Measurements from ENCODE around the gene SEMA3E.
"Not testable (repeated sequence)": the region's sequence is repeated elsewhere in the genome, so short reads cannot be mapped to it uniquely, and the experiment has no call there.

Gene SEMA3E

DNA sequence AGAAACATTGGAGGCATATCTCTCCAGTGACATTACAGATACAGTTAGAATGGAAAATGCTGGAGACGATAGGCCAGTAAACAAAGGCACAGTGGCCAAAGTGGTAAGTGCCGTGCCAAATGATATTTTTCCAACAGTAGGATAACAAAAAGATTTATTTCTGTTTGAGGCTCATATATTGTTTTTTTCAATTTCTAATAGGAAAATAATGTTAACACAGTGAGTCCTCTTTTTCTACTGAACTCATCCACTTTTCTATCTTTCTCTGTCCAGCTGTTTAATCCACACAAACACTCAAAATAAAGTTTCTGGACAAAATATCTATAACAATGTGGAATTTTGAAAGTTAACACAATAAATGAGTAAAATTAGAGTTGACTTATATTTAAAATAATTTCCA, 201.3 kb downstream of the SEMA3E start:
- no peak for DNase-seq

DNA sequence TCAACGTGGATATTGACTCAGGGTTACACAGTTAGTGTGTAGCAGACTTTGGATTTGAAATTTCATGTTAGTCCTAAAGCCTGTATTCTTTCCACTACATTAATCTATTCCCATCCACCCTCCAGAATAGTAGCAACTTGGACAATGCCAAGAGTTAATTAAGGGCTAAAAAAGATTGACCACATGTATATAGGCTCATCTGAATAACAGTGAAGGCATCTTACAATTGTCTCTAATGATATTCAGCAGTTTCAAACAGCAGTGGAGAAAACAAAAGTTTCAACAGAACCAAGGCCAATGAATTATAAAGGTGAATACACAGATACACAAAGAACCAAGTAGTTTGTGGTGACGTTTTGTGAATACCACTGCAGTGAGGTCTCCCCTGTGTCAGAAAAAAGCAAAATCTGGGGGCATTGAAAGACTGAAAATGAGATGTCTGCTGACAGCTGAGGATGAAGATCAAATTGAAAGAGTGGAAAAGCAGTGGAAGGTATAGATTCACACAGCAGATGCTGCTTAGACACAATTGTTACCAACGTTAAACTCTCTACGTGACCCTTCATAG, 202.8 kb downstream of the SEMA3E start:
- DNase-seq, result no peak

DNA sequence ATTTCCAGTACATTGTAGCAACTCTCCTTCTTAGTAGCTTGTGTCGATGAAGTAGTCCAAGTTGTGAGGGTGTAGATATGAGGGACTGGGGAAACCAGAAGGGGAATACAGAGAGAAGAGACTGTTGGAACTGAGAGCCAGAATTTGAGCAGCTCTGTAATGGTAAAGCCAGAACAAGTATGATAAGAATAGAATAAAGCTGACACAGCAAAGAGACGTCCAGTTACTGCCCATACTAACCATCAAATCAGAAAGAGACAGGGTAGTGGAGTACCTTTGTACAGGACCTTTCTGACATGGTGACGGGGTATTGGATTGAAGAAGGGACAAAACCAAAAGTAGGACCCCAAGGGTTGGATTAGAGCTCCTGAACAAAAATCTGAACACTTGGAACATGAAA, 206.0 kb downstream of the SEMA3E start:
- no peak for DNase-seq

DNA sequence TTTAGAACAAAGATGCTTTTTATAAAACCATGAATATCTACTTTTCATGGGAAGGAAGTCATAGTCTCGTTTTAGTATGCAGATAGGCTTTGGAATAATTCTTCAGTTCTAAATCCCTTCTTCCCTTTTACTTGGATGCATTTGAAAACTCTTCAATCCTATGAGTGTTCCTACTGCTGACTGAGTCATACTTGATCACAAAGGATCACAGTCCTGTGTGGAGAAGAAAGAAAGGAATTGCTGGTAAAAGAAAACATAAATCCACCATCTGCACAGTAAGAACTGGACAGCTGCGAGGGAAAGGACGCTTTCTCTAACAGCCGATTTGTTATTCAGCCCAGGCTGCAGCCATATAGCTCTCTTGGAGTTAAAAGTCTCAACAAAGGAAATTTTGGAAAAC, 209.9 kb downstream of the SEMA3E start:
- DNase-seq, result no peak

DNA sequence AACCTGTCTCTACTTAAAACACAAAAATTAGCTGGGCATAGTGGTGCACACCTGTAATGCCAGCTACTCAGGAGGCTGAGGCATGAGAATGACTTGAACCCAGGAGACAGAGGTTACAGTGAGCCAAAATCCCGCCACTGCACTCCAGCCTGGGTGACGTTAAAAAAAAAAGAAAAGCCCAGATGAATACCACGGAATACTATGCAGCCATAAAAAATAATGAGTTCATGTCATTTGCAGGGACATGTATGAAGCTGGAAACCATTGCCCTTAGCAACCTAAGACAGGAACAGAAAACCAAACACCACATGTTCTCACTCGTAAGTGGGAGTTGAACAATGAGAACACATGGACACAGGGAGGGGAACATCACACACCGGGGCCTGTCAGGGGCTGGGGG, 218.7 kb downstream of the SEMA3E start:
- not testable (repeated sequence) for DNase-seq

DNA sequence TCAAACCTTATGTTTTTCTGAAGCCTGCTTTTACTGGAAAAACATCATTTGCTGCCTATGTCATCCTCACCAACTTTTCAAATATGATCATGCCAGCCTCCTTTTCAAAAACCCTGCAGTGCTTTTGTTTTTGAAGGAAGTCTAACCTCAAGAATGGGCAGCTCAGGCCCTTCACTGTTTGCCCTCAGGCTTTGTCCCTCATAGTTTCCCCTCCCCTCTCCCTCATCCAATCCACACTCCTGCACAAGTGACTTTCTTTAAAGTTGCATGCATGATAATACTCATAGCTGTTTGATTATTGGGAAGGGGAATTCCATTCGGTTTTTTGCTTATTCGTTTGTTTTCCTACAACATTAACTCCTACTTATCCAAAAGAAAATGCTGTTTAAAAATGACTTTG, 219.4 kb downstream of the SEMA3E start:
- no peak for DNase-seq

DNA sequence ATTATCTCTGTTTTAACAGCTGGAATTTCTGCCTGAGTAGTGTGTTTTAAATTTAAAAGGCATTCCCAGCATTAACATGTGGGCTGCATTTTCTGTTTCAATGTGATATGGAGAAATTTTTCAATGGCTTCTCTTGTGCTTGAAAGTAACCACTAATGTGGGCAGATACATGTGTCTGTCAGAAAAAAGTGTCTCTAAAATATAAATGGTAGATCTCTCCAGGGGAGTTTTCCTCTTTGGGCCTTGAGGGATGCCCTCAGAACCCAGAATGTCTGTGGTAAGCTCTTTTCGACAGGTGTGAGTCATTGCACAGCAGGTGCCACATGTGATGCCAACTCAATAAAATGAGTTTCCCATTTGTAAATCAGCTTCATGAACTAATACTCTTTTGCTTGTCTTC, 221.1 kb downstream of the SEMA3E start:
- DNase-seq, result no peak

DNA sequence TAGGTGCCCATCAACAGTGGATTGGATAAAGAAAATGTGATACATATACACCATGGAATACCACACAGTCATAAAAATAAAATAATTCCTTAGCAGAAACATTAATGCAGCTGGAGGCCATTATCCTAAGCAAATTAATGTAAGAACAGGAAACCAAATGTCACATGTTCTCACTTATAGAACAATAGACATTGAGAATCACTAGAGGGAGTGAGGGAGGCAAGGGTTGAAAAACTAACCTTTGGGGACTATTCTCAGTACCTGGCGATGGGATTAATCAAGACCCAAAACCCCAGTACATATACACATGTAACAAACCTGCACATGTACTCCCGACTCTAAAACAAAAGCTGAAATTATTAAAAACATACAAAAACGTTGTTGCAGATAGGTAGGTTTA, 222.6 kb downstream of the SEMA3E start:
- no peak for DNase-seq

DNA sequence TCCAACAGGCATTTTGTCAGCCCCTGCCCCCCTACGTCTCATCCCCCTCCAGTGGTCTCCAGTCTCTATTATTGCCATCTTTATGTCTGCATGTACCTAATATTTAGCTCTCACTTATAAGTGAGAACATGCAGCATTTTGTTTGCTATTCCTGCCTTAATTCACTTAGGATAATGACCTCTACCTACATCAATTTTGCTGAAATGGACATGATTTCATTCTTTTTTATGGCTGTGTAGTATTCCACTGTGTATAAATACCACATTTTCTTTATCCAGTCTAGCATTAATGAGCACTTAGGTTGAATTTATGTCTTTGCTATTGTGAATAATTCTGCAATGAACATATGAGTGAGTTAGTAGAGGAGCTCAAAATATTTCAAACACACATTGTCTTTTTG, 229.9 kb downstream of the SEMA3E start:
- DNase-seq, result no peak

DNA sequence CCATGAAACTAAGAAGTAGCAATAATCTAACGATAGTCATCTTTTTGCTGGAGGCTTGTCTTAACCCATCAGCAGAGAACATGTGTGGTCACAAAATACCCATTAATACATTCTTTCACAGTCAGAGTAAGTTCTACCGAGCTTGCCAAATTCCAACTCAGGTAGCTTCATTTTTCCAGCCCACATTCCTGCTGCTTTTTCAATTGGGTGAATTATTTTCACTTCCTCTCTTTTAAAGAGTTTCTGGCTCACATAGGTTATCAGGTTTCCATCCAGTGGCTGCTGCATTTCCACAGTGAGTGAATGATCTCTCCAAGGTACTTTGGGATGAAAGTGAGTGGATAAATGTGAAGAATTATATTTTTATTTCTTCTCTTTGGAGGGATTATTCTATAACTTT, 233.1 kb downstream of the SEMA3E start:
- DNase-seq, result no peak

DNA sequence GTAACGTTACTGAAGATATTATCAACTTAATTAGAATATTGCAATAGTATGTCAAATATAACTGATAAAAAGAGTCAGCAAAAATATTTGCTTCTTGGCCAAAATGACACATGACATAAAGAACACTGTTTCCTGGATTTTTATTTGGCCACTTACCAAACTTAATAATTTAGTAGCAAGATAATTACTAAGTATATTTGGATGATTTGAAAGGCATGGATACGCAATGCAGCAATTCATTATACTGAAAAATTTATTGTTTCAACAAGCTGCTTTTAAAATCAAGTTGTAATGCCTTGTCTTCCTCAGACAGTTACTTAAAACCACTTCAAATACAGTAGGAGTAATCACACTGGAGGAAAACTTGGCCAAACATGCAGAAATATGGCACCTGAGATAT, 234.0 kb downstream of the SEMA3E start:
- DNase-seq, result no peak

DNA sequence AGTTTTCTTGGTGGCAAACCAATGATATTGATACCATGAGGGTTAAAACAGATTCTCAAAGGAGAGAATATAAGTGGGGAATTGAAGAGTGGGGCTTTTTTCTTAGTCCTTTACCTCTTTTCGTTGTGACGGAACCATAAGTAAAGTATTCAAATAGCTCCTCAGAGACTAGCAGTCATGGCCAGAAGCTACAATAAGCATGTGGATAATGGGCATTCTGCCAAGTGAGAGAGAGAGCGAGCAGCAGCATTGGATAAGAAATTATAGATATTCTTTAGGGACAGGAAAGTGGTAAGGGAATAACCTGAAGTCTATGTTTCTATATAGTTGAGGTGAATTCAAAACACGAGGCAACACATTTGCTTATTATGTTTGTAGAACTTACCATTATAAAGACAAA, 235.1 kb downstream of the SEMA3E start:
- DNase-seq, result no peak

DNA sequence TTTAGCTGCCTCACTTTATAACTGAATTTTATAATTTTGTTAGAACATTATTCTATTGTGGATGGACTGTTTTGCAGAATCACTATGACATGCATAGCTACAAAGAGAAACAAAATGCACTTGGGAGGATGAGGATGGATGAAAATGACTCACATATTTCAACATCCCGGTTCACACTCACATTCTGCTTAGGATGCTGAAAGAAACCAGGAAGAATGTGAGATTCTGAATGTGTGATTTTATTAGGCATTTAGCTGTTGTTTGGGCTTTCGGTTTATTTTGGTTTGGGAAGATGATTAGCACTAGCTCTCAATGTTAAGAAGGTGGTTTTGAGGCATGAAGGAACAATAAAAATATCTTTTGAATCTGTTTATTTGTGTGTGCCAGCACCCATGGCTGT, 235.5 kb downstream of the SEMA3E start:
- no peak for DNase-seq

DNA sequence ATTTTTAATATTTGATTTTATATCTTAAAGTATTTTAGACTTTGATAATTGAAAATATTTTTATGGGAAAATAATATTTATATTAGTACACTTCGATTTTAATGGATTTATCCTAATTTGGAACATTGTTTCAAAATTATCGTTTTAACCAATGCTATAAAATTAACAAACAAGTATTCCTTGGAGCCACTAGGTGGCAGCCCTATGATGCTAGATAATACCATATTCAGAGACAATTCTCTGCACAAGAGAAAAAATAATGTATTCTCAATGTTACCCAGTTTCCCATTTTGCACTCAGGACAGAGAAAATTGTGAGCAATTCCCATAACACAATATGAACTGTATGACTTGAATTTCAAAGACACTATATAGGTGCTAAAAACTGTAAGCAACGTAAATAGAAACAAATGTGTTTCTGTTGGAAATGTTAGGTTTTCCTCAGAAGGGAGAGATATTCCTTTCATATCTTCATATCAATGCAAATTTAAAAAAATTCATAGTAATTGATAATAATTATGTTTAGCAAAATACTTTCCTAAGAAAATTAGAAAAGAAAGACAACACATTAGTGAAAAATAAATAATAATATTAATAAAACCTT, 237.8 kb downstream of the SEMA3E start:
- no peak for DNase-seq

DNA sequence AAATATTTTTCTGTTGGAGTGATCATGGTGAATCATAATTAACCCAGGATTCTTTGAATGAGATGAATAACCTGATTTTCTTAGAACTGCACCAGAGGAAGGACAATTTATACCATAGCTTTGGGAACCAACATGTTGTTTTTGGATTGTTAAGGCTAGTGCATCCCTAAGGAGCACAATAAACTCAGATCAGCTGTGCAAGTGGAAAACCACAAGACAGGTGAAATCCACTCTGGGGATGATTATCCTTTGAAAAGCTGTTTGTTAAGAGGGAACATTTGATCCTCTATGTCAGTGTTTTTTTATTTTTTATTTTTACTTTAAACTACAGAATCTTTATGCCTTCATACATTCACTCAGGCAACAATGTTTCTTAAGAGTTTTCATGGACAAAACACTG, 254.2 kb downstream of the SEMA3E start:
- DNase-seq, result no peak

DNA sequence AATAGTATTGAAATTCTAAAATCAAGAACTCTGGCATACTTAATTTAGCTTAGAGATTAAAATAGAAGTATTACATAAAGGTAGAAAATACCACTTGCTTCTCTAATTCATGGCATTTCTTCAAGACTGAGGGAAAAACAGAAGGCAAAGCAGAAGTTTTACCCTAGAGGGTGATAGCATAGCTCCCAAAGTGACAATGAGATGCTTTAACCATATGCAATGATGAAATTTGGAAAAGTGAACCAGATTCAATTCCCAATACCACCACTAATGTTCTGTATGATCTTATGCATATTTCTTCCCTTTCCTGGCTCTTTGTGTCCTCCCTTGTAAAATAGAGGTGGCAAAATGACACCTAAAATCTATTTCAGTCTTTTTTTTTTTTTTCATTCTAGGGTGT, 260.5 kb downstream of the SEMA3E start:
- DNase-seq, result no peak

DNA sequence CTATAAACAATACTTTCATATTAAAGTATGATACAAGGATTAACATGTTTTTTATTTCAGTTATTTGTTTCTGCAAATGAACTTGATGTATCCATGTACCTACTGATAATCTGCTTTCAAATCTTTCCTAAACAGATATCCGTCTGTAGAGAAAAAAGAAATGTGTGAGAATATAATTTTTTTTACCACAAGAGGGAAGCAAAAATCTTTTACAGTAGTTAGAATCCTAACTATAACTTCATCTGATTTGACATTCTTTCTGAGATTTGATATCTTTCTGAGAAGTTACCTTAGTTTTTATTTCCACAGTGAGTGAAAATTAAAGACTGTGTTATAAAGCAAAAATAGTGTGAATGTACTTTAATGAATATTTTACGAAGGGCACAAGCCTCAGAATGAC, 282.3 kb downstream of the SEMA3E start:
- DNase-seq, result no peak

DNA sequence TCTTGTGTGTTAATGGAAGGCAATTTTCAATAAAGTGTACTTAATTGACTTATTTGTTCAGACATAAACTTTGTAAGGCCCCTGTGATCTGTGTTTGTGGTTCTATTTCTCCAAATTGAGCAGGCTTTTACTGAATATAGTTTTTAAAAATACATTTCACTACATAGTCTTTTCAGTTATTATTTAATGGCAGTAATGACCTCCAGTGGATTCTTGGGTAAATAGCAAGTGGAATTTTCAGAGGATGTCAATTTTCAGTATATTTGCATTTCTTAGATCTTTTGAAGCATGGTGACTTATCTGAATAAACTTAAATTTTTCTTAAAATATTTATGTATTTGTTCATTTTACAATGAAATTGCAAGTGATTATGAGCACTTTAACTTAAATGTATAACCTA, 283.2 kb downstream of the SEMA3E start:
- no peak for DNase-seq

DNA sequence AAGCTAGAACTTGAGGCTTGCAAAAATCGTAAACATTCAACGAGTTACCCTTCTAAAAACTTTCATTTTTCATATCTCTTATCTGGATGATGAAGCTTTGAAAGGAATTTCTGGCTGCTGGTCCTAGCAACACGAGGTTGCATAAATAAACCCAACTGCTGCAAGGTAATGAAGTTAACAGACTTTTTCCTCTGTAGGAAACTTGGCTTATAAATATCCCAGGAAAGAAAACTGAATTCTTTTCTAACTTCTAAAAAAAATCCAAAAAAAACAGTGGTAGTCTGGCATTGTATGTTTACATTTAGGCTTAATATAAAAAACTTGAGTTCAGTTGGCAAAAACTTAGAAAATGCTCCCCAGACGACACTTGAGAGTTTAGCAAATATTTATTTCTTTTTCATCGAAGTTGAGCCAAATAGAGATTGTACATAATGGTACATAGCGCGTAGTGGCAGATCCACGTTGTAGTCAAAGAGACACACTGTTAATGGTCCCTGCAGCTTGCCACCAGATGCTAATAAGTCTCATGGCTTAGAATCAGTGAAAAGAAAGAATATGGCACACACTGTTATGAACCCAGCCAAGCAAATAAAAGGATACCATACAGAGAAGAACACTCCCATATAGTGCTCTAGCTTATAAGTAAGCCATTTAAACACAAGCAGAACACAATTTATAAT, 285.9 kb downstream of the SEMA3E start:
- DNase-seq, result no peak

DNA sequence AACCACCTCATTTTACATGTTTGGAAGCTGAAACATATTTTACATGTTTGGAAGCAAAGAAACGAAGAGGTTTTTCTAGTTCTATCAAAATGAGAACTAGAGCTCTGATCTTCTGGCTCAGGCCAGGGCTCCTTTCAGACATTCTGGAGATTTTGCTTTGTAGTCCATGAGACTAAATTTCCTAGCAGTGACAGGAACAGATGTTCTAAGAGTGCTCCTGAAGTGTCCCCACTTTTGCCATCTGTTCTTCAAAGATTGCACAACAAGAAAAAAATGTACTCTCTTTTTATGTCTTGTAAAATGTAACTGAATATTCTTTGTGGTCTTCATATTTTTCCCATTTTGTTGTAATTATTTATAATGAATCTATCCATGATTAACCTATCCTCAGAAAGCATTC, 289.8 kb downstream of the SEMA3E start:
- peak; percentile 75 for DNase-seq

DNA sequence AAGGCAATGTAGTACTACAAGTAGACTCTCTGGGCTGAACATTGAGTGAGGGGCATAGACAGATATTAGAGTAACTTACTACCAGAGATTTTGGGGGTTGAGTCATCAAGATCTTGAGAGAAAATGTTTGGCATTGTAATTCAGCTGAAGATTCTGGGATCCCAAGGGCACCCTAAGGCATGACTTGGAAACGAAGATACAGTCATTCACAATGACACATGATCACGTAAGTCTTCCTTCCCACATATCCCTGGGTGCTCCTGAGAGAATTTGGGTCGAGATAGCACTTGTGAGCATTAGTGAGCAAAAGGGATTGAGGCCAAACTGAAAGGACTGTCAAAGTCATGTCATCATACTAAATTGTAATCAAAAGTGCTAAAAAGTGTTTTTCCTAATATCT, 293.8 kb downstream of the SEMA3E start:
- DNase-seq, result no peak

DNA sequence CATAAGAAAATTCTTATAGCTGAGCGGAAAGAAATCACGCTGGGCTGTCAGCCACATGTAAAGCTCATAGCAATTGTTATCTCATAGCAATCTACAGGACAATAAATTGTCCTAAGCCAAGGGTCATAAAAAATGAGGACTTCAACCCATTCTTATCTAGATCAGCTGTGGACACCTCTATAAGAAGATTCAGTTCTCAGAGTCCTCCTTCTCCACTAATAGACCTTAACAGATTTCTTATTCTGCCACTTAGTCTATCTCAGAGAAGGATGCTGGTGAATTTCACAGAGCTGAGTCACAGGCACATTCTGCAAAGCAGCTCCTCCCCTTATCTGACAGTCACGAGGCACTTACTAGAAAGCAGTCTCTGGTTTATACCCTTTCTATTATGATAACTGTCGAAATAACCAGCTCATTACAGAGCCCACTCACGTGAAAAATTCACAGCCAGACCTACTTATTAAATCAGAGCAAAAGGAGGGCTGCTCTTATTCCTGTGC, 300.9 kb downstream of the SEMA3E start:
- DNase-seq, result no peak

DNA sequence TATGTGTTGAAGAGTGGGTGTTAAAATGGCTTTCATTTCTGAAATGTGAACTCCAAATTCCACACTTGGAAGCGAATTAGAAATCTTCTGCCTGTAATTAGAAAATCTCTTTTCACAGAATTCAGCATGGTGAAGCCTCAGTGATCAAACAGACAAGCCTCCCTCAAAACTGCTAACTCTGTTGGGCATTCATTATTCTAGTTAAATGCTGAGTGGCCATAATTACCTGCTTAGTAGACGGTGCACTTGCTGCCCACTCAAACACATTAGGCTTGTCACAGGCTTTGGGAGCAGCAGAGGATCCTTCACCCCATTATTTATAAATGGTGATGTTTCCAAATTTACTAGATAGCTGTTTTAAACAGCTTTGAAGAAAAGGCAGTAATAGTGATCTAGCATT, 309.0 kb downstream of the SEMA3E start:
- DNase-seq, result no peak

DNA sequence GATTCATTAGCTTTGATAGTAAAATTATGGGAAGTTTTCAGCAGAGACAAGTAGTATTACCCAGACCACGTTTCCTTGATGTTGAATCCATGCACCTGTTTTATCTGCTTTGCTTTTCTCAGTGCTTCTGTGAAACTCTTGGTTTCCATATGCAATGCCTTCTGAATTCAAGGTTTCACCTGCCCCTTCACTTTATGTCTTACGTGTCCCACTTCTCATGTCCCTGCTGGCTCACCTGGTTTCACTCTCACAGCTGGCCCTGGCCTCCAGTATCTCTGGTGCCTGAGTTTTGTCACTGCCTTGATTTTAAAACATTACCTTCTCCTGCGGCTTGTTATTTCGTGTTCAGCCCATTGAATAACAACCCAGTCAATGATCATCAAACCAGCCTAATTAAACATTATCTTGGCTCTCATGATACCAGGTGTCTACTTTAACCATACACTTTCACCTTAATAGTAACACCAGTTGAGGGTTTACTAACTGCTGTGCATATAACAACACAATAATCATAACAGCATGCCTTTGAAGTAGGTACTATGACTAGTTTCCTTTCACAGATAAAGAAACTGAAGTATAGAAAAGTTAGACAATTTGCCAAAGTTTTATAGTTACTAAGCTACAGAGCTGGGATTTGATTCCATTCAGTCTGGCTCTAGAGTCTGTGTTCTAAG, 310.5 kb downstream of the SEMA3E start:
- no peak for DNase-seq

Data from NCI-H524 treated with DMSO at 0.1 percent for 48 hours (cell line).